ENCODE measurements around the gene REC114.

The REC114 gene

GRCh38 chr15:73550190-73550589, 107.2 kb downstream of the REC114 start:
- Histone ChIP-seq H3K36me3 (ENCODE audit: insufficient read depth, low read length) (no peaks in the 10 kb centered on the region), H3K4me1 (ENCODE audit: insufficient read depth, low read length) (no peaks in the 10 kb centered on the region), H3K9me3 (ENCODE audit: low read length) (no peaks in the 10 kb centered on the region), H3K27me3 (ENCODE audit: insufficient read depth, low read length) (no peaks in the 10 kb centered on the region), H3K4me3 (ENCODE audit: low read length) (no peak overlapping the region), H2AFZ (ENCODE audit: low read depth, low read length) (no peak overlapping the region)

- no peaks in the 10 kb centered on the region for H3K27me3 ChIP-seq (ENCODE audit: insufficient read depth, low read length)
- H3K36me3 ChIP-seq (ENCODE audit: insufficient read depth, low read length), result peaks cover 15% of the 10 kb centered on the region
- H3K9me3 ChIP-seq (ENCODE audit: low read length), result no peaks in the 10 kb centered on the region
- H3K4me3 ChIP-seq (ENCODE audit: low read length), result no peak overlapping the region
- no peaks in the 10 kb centered on the region for H3K4me1 ChIP-seq (ENCODE audit: insufficient read depth, low read length)
- no peak overlapping the region for H2AFZ ChIP-seq (ENCODE audit: low read depth, low read length)
These were observed 112.1 kb downstream of the REC114 start for GRCh38 chr15:73555080-73555479.

GRCh38 chr15:73558529-73558928, 115.6 kb downstream of the REC114 start:
- Histone ChIP-seq H2AFZ (ENCODE audit: low read depth, low read length) (no peak overlapping the region), H3K27me3 (ENCODE audit: insufficient read depth, low read length) (no peaks in the 10 kb centered on the region), H3K9me3 (ENCODE audit: low read length) (no peaks in the 10 kb centered on the region), H3K36me3 (ENCODE audit: insufficient read depth, low read length) (peaks cover 33% of the 10 kb centered on the region), H3K4me3 (ENCODE audit: low read length) (no peak overlapping the region), H3K4me1 (ENCODE audit: insufficient read depth, low read length) (no peaks in the 10 kb centered on the region)

- Histone ChIP-seq H3K27me3 (ENCODE audit: insufficient read depth, low read length) (no peaks in the 10 kb centered on the region), H3K9me3 (ENCODE audit: low read length) (no peaks in the 10 kb centered on the region), H3K4me3 (ENCODE audit: low read length) (no peak overlapping the region), H2AFZ (ENCODE audit: low read depth, low read length) (no peak overlapping the region), H3K4me1 (ENCODE audit: insufficient read depth, low read length) (peaks cover 8% of the 10 kb centered on the region), H3K36me3 (ENCODE audit: insufficient read depth, low read length) (peaks cover 37% of the 10 kb centered on the region)
These were observed 117.6 kb downstream of the REC114 start for GRCh38 chr15:73560501-73561117.

GRCh38 chr15:73564255-73564654, 121.3 kb downstream of the REC114 start:
- H3K4me1 ChIP-seq (ENCODE audit: insufficient read depth, low read length), result peaks cover 8% of the 10 kb centered on the region
- no peak overlapping the region for H2AFZ ChIP-seq (ENCODE audit: low read depth, low read length)
- no peak overlapping the region for H3K4me3 ChIP-seq (ENCODE audit: low read length)
- no peaks in the 10 kb centered on the region for H3K27me3 ChIP-seq (ENCODE audit: insufficient read depth, low read length)
- H3K9me3 ChIP-seq (ENCODE audit: low read length), result no peaks in the 10 kb centered on the region
- peaks cover 42% of the 10 kb centered on the region for H3K36me3 ChIP-seq (ENCODE audit: insufficient read depth, low read length)

GRCh38 chr15:73567020-73567419, 124.1 kb downstream of the REC114 start:
- H3K9me3 ChIP-seq (ENCODE audit: low read length), result no peaks in the 10 kb centered on the region
- no peaks in the 10 kb centered on the region for H3K27me3 ChIP-seq (ENCODE audit: insufficient read depth, low read length)
- no peak overlapping the region for H3K4me3 ChIP-seq (ENCODE audit: low read length)
- peaks cover 8% of the 10 kb centered on the region for H3K4me1 ChIP-seq (ENCODE audit: insufficient read depth, low read length)
- no peak overlapping the region for H2AFZ ChIP-seq (ENCODE audit: low read depth, low read length)
- peaks cover 58% of the 10 kb centered on the region for H3K36me3 ChIP-seq (ENCODE audit: insufficient read depth, low read length)

- H3K4me1 ChIP-seq (ENCODE audit: insufficient read depth, low read length), result peaks cover 8% of the 10 kb centered on the region
- H2AFZ ChIP-seq (ENCODE audit: low read depth, low read length), result no peak overlapping the region
- no peak overlapping the region for H3K4me3 ChIP-seq (ENCODE audit: low read length)
- peaks cover 63% of the 10 kb centered on the region for H3K36me3 ChIP-seq (ENCODE audit: insufficient read depth, low read length)
- H3K9me3 ChIP-seq (ENCODE audit: low read length), result no peaks in the 10 kb centered on the region
- no peaks in the 10 kb centered on the region for H3K27me3 ChIP-seq (ENCODE audit: insufficient read depth, low read length)
These were observed 125.8 kb downstream of the REC114 start for GRCh38 chr15:73568564-73569280.

GRCh38 chr15:73569361-73569760, 126.4 kb downstream of the REC114 start:
- Histone ChIP-seq H3K27me3 (ENCODE audit: insufficient read depth, low read length) (no peaks in the 10 kb centered on the region), H3K4me1 (ENCODE audit: insufficient read depth, low read length) (peaks cover 8% of the 10 kb centered on the region), H3K9me3 (ENCODE audit: low read length) (no peaks in the 10 kb centered on the region), H3K36me3 (ENCODE audit: insufficient read depth, low read length) (peaks cover 69% of the 10 kb centered on the region), H2AFZ (ENCODE audit: low read depth, low read length) (no peak overlapping the region), H3K4me3 (ENCODE audit: low read length) (no peak overlapping the region)

GRCh38 chr15:73570355-73571032, 127.5 kb downstream of the REC114 start:
- Histone ChIP-seq H3K4me3 (ENCODE audit: low read length) (no peak overlapping the region), H3K9me3 (ENCODE audit: low read length) (no peaks in the 10 kb centered on the region), H3K27me3 (ENCODE audit: insufficient read depth, low read length) (no peaks in the 10 kb centered on the region), H3K4me1 (ENCODE audit: insufficient read depth, low read length) (no peaks in the 10 kb centered on the region), H2AFZ (ENCODE audit: low read depth, low read length) (no peak overlapping the region), H3K36me3 (ENCODE audit: insufficient read depth, low read length) (peaks cover 66% of the 10 kb centered on the region)

- no peaks in the 10 kb centered on the region for H3K9me3 ChIP-seq (ENCODE audit: low read length)
- peaks cover 67% of the 10 kb centered on the region for H3K36me3 ChIP-seq (ENCODE audit: insufficient read depth, low read length)
- no peak overlapping the region for H2AFZ ChIP-seq (ENCODE audit: low read depth, low read length)
- H3K27me3 ChIP-seq (ENCODE audit: insufficient read depth, low read length), result no peaks in the 10 kb centered on the region
- H3K4me3 ChIP-seq (ENCODE audit: low read length), result no peak overlapping the region
- H3K4me1 ChIP-seq (ENCODE audit: insufficient read depth, low read length), result no peaks in the 10 kb centered on the region
These were observed 128.4 kb downstream of the REC114 start for GRCh38 chr15:73571346-73571745.

- no peak overlapping the region for H3K4me3 ChIP-seq (ENCODE audit: low read length)
- peaks cover 68% of the 10 kb centered on the region for H3K36me3 ChIP-seq (ENCODE audit: insufficient read depth, low read length)
- no peaks in the 10 kb centered on the region for H3K4me1 ChIP-seq (ENCODE audit: insufficient read depth, low read length)
- no peaks in the 10 kb centered on the region for H3K9me3 ChIP-seq (ENCODE audit: low read length)
- H3K27me3 ChIP-seq (ENCODE audit: insufficient read depth, low read length), result no peaks in the 10 kb centered on the region
- H2AFZ ChIP-seq (ENCODE audit: low read depth, low read length), result no peak overlapping the region
These were observed 129.3 kb downstream of the REC114 start for GRCh38 chr15:73572296-73572695.

GRCh38 chr15:73573037-73573436, 130.1 kb downstream of the REC114 start:
- H3K4me3 ChIP-seq (ENCODE audit: low read length), result no peak overlapping the region
- H2AFZ ChIP-seq (ENCODE audit: low read depth, low read length), result no peak overlapping the region
- peaks cover 72% of the 10 kb centered on the region for H3K36me3 ChIP-seq (ENCODE audit: insufficient read depth, low read length)
- no peaks in the 10 kb centered on the region for H3K27me3 ChIP-seq (ENCODE audit: insufficient read depth, low read length)
- H3K4me1 ChIP-seq (ENCODE audit: insufficient read depth, low read length), result no peaks in the 10 kb centered on the region
- no peaks in the 10 kb centered on the region for H3K9me3 ChIP-seq (ENCODE audit: low read length)

GRCh38 chr15:73573572-73573971, 130.6 kb downstream of the REC114 start:
- Histone ChIP-seq H3K4me3 (ENCODE audit: low read length) (no peak overlapping the region), H3K36me3 (ENCODE audit: insufficient read depth, low read length) (peaks cover 71% of the 10 kb centered on the region), H3K4me1 (ENCODE audit: insufficient read depth, low read length) (no peaks in the 10 kb centered on the region), H3K27me3 (ENCODE audit: insufficient read depth, low read length) (no peaks in the 10 kb centered on the region), H3K9me3 (ENCODE audit: low read length) (no peaks in the 10 kb centered on the region), H2AFZ (ENCODE audit: low read depth, low read length) (no peak overlapping the region)

Data from neuron (in vitro differentiated cells).